BJ (cell line): ENCODE results near the gene GMNN. TPM values are rescaled to one million over a fixed set of nuclear protein-coding genes. Genes with fewer than 3 reads are reported as not detected.

Experiments
- CTCF ChIA-PET: fragments of 350-600 bp; formaldehyde crosslinking; extraction: SDS; loops from one replicate; lab custom pipeline; 2021; ENCODE audit warnings: antibody characterized with exemption, inconsistent platforms; lab: Yijun Ruan, JAX
- POLR2A ChIA-PET: fragments of 300-600 bp; sonication (Branson Sonifier 250); formaldehyde crosslinking; extraction: SDS; loops from one replicate; lab custom pipeline; 2021; ENCODE audit warnings: antibody characterized with exemption; lab: Charles Lee
- DNase-seq: peaks from one replicate; pipeline ENCODE4 v3.0.0-alpha.2; 2011; ENCODE audit warnings: low read depth
- H3K27me3 ChIP-seq: 2 replicates; pipeline ENCODE4 v1.6.0; 2011; ENCODE audit warnings: low read length; ENCODE audit not compliant: control insufficient read depth, insufficient read depth
- H3K36me3 ChIP-seq: 2 replicates; pipeline ENCODE4 v1.5.1; 2011; ENCODE audit warnings: low read length; ENCODE audit not compliant: control insufficient read depth, insufficient read depth
- H3K4me3 ChIP-seq: 2 replicates; pipeline ENCODE4 v1.5.1; 2011; ENCODE audit warnings: low read depth, mild to moderate bottlenecking, control low read depth, low read length
- polyA plus RNA-seq: library from polyadenylated mRNA; depleted of rRNA; stranded (reverse); fragments of >200 nt; gene quantifications from 2 replicates; pipeline ENCODE4 v1.2.3, GENCODE V29; 2011
- TF ChIP-seq, protein P1 (sequence below): IDR thresholded peaks from 2 replicates; pipeline ENCODE4 v1.5.1; 2011; ENCODE audit warnings: low read depth, mild to moderate bottlenecking, control low read depth, inconsistent platforms, low read length, moderate library complexity; ENCODE audit not compliant: insufficient read depth

GMNN gene
- polyA plus RNA-seq, 1 experiment = 13.4 TPM

GRCh38 chr6:24823185-24823584, 48.4 kb downstream of the GMNN start:
- ChIA-PET POLR2A (no interaction called here), CTCF (interaction anchor here (0.9 kb wide), 1 partner anchor 247 kb away, joined by 3 read pairs; no protein-coding TSS in a partner anchor)
- Histone ChIP-seq H3K4me3 (no peak overlapping the region), H3K36me3 (peaks cover 27% of the 10 kb centered on the region), H3K27me3 (no peaks in the 10 kb centered on the region)
- no peak for DNase-seq
- TF ChIP-seq, protein P1, sequence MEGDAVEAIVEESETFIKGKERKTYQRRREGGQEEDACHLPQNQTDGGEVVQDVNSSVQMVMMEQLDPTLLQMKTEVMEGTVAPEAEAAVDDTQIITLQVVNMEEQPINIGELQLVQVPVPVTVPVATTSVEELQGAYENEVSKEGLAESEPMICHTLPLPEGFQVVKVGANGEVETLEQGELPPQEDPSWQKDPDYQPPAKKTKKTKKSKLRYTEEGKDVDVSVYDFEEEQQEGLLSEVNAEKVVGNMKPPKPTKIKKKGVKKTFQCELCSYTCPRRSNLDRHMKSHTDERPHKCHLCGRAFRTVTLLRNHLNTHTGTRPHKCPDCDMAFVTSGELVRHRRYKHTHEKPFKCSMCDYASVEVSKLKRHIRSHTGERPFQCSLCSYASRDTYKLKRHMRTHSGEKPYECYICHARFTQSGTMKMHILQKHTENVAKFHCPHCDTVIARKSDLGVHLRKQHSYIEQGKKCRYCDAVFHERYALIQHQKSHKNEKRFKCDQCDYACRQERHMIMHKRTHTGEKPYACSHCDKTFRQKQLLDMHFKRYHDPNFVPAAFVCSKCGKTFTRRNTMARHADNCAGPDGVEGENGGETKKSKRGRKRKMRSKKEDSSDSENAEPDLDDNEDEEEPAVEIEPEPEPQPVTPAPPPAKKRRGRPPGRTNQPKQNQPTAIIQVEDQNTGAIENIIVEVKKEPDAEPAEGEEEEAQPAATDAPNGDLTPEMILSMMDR = no peak

GRCh38 chr6:24824142-24824938, 49.6 kb downstream of the GMNN start:
- Histone ChIP-seq H3K36me3 (peaks cover 26% of the 10 kb centered on the region), H3K4me3 (no peak overlapping the region), H3K27me3 (no peaks in the 10 kb centered on the region)
- TF ChIP-seq, protein P1 = no peak
- CTCF ChIA-PET = no interaction called here
- DNase-seq = no peak
- POLR2A ChIA-PET = no interaction called here

DNA sequence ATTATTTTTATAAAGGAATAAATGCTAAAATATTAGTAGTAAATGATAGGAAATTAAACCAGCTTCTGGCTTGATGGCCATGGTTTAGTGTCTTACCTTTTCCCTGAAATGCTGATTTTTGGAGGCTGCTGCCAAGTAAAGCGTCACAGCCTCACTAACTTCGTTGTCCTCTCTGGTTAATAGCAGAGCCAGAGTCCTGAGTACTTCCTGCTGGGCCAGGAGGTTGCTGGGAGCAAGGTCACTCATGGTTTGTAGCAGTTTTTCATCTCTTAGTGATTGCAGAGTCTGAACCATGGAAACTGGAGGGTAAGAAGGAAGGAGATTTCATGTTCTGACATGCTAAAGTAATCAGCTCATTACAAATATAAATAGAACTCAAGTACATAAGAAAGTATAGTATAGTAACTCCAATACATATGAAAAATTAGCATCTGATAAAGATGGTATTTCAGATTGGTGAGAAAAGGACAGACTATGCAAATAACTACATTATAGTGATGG, 50.4 kb downstream of the GMNN start:
- H3K36me3 ChIP-seq = peaks cover 26% of the 10 kb centered on the region
- H3K4me3 ChIP-seq = no peak overlapping the region
- ChIA-PET CTCF (no interaction called here), POLR2A (no interaction called here)
- DNase-seq = no peak
- TF ChIP-seq, protein P1 = no peak
- H3K27me3 ChIP-seq = no peaks in the 10 kb centered on the region

DNA sequence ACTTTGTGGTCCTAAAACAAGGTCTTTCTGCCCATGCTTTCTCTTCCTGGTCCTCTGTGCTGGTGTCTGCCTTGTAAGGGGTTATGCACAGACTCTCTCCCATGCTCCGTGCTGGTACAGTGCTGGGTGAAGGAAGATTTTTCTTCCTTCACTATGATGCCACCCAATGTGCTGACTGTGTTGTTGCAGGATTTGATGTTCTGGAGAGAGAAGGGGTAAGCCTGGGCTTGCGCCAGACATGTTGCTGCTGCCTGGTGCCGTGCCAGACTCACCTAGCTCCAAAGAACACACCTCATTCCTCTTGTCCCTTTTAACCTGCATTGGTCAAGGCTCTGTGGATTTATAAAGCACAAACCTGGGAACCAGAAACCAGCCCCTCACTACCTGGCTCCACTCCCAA, 52.4 kb downstream of the GMNN start:
- H3K36me3 ChIP-seq = peaks cover 31% of the 10 kb centered on the region
- TF ChIP-seq, protein P1 = no peak
- H3K27me3 ChIP-seq = no peaks in the 10 kb centered on the region

GRCh38 chr6:24827970-24828369, 53.2 kb downstream of the GMNN start:
- TF ChIP-seq, protein P1 = no peak
- H3K27me3 ChIP-seq = no peaks in the 10 kb centered on the region
- H3K36me3 ChIP-seq = peaks cover 28% of the 10 kb centered on the region
- H3K4me3 ChIP-seq = no peak overlapping the region
- ChIA-PET POLR2A (no interaction called here), CTCF (interaction anchor here (1.0 kb wide), 1 partner anchor 20 kb away, joined by 3 read pairs; no protein-coding TSS in a partner anchor)
- DNase-seq = no peak

More for the DNA sequence above, 52.4 kb downstream of the GMNN start:
- POLR2A ChIA-PET = no interaction called here
- no peak overlapping the region for H3K4me3 ChIP-seq
- CTCF ChIA-PET = interaction anchor here (1.0 kb wide), 1 partner anchor 19 kb away, joined by 3 read pairs; no protein-coding TSS in a partner anchor
- DNase-seq = no peak
